Calu3 (cell line): Measurements from ENCODE around the gene ITGB4. TPM values are rescaled to one million over a fixed set of nuclear protein-coding genes. Genes with fewer than 3 reads are reported as not detected.

Source experiments
- BruUV-seq: library from RNA; stranded (reverse); fragments of 400-500 nt; replicated peaks from 2 replicates; lab custom pipeline; 2021; lab: Mats Ljungman, UMichigan
- CTCF ChIA-PET: fragments of 300-600 bp; sonication (Branson Sonifier 250); formaldehyde crosslinking; loops from one replicate; lab custom pipeline; 2022; ENCODE audit warnings: antibody characterized with exemption; lab: Charles Lee
- DNase-seq: peaks from one replicate; pipeline ENCODE4 v3.0.0; 2022
- H3K27ac Mint-ChIP-seq: one replicate; pipeline ENCODE4 v1.8.0; 2022; ENCODE audit warnings: mixed read lengths; ENCODE audit not compliant: unreplicated experiment
- H3K27me3 Mint-ChIP-seq: one replicate; pipeline ENCODE4 v1.8.0; 2022; ENCODE audit warnings: mixed read lengths; ENCODE audit not compliant: unreplicated experiment
- H3K36me3 Mint-ChIP-seq: one replicate; pipeline ENCODE4 v1.8.0; 2022; ENCODE audit warnings: mild to moderate bottlenecking, moderate library complexity, mixed read lengths; ENCODE audit not compliant: insufficient read depth, unreplicated experiment
- H3K4me1 Mint-ChIP-seq: one replicate; pipeline ENCODE4 v1.8.0; 2022; ENCODE audit warnings: mild to moderate bottlenecking, low read depth, mixed read lengths; ENCODE audit not compliant: unreplicated experiment
- H3K4me3 Mint-ChIP-seq: one replicate; pipeline ENCODE4 v1.8.0; 2022; ENCODE audit warnings: mild to moderate bottlenecking, low read depth, moderate library complexity, mixed read lengths; ENCODE audit not compliant: unreplicated experiment
- H3K9me3 Mint-ChIP-seq: one replicate; pipeline ENCODE4 v1.8.0; 2022; ENCODE audit warnings: low read depth, mixed read lengths; ENCODE audit not compliant: unreplicated experiment
- intact Hi-C: fragments of 100-400 bp; cut with micrococcal nuclease; formaldehyde crosslinking; loops from one replicate; pipeline ENCODE4 v1.10.0; 2022; ENCODE audit not compliant: unreplicated experiment
- total RNA-seq: library from RNA; stranded (reverse); gene quantifications from 2 replicates; pipeline ENCODE4 v1.2.3, GENCODE V29; 2022
- TF ChIP-seq, protein P1 (sequence below): fragments of 200-600 bp; IDR thresholded peaks from one replicate; pipeline ENCODE4 v1.8.0; 2022; ENCODE audit warnings: antibody characterized with exemption; ENCODE audit not compliant: unreplicated experiment

Gene ITGB4
- total RNA-seq, 1 experiment from 2014 or later, result 253 TPM

DNA sequence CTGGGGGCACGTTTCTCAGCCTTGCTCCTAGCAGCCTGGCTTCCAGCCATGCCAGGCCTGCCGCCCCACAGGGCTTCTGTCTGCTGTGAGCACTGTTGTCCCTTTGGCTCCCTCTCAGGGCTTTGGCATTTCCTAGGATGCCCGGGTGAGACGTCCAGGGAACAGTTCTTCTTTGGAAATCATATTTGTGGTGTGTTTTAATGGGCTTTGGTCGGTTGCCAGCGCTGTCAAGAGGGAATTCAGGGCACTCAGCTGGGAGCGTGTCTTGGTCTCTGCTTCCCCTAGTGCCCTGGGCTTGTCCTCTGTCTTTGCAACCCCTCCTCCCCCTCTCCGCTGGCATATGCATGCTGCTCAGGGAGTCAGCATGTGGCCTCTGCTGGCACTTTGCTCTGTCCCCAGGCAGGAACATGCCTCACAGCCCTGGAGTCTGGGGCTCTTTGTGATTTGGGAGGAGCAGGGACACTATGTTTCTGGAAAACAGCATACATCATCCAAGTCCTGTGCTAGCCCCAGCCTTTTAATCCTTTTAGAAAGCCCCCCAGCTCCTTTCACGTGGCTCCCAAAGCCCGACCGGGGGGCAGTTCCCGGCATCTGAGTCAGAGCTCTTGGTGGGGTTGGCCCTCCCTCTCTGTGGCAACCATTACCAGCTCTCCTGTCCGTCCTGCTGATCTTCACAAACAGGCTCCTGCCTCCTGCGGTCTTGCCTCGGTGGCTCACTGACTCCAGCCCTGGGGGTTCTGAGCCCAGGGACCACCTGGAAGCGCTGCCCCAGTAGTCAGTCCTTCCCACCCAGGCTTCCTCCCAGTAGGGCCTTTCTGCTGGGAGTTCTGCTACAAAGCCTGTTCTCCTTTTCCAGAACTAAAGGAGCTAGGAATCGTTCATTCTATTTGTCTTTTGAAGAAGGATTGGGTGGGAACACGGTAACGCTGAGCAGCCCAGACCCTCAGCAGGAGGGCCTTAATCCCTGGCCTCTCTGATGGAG is 27.5 kb upstream of the ITGB4 start:
- H3K36me3 Mint-ChIP-seq, result peaks cover 56% of the 10 kb centered on the region
- no peaks in the 10 kb centered on the region for H3K27me3 Mint-ChIP-seq
- peak; percentile 30 for DNase-seq
- no TSS peak for BruUV-seq
- CTCF ChIA-PET, result interaction anchor here (0.6 kb wide), 2 partner anchors 19 to 27 kb away, joined by 3 read pairs; partner anchors contain the start of gene ITGB4
- H3K4me3 Mint-ChIP-seq, result no peak overlapping the region
- H3K27ac Mint-ChIP-seq, result peak overlapping the region; percentile 40
- no peaks in the 10 kb centered on the region for H3K9me3 Mint-ChIP-seq
- intact Hi-C loops, result no loop called here
- peaks cover 69% of the 10 kb centered on the region for H3K4me1 Mint-ChIP-seq
- TF ChIP-seq, protein P1, sequence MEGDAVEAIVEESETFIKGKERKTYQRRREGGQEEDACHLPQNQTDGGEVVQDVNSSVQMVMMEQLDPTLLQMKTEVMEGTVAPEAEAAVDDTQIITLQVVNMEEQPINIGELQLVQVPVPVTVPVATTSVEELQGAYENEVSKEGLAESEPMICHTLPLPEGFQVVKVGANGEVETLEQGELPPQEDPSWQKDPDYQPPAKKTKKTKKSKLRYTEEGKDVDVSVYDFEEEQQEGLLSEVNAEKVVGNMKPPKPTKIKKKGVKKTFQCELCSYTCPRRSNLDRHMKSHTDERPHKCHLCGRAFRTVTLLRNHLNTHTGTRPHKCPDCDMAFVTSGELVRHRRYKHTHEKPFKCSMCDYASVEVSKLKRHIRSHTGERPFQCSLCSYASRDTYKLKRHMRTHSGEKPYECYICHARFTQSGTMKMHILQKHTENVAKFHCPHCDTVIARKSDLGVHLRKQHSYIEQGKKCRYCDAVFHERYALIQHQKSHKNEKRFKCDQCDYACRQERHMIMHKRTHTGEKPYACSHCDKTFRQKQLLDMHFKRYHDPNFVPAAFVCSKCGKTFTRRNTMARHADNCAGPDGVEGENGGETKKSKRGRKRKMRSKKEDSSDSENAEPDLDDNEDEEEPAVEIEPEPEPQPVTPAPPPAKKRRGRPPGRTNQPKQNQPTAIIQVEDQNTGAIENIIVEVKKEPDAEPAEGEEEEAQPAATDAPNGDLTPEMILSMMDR, result no peak

GRCh38 chr17:75694536-75694935 is 26.7 kb upstream of the ITGB4 start:
- no peak overlapping the region for H3K4me3 Mint-ChIP-seq
- H3K27ac Mint-ChIP-seq, result no peak overlapping the region
- peaks cover 67% of the 10 kb centered on the region for H3K4me1 Mint-ChIP-seq
- no peaks in the 10 kb centered on the region for H3K27me3 Mint-ChIP-seq
- peaks cover 55% of the 10 kb centered on the region for H3K36me3 Mint-ChIP-seq
- intact Hi-C loops, result no loop called here
- H3K9me3 Mint-ChIP-seq, result no peaks in the 10 kb centered on the region
- TF ChIP-seq, protein P1, result no peak
- BruUV-seq, result no TSS peak
- DNase-seq, result no peak
- CTCF ChIA-PET, result interaction anchor here (0.6 kb wide), 1 partner anchor 26 kb away, joined by 3 read pairs; the partner anchor contains the start of gene ITGB4

GRCh38 chr17:75695141-75695829 is 26.0 kb upstream of the ITGB4 start:
- H3K36me3 Mint-ChIP-seq, result peaks cover 61% of the 10 kb centered on the region
- DNase-seq, result no peak
- intact Hi-C loops, result no loop called here
- H3K4me3 Mint-ChIP-seq, result no peak overlapping the region
- peak overlapping the region; percentile 1 for H3K27ac Mint-ChIP-seq
- CTCF ChIA-PET, result interaction anchor here (0.6 to 0.7 kb wide), 2 partner anchors 43 to 158 kb away, joined by 3 to 4 read pairs; no protein-coding TSS in a partner anchor
- TF ChIP-seq, protein P1, result no peak
- no TSS peak for BruUV-seq
- no peaks in the 10 kb centered on the region for H3K27me3 Mint-ChIP-seq
- no peaks in the 10 kb centered on the region for H3K9me3 Mint-ChIP-seq
- H3K4me1 Mint-ChIP-seq, result peaks cover 73% of the 10 kb centered on the region

DNA sequence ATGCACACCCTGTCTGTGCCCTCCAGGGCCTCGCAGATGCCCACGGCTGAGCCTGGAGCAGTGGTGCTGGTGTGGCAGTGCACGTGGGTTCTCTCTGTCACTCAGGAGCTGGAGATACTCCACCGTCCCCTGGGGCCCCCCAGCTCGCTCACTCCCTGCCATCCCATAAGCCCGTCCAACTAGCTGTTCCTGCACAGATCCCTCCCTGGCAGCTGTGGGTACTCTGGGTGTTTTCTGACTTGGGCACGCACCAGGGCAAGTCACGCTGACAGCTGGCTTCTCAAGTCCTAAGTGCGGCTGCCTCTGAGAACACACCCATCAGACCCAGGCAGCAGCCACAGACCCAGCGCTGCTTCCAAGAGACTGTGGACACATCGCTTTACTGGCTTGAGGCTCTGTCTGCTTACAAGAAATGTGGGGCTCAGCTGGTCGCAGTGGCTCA is 25.4 kb upstream of the ITGB4 start:
- H3K36me3 Mint-ChIP-seq, result peaks cover 66% of the 10 kb centered on the region
- no peaks in the 10 kb centered on the region for H3K27me3 Mint-ChIP-seq
- BruUV-seq, result no TSS peak
- H3K9me3 Mint-ChIP-seq, result no peaks in the 10 kb centered on the region
- H3K4me3 Mint-ChIP-seq, result no peak overlapping the region
- DNase-seq, result no peak
- peaks cover 76% of the 10 kb centered on the region for H3K4me1 Mint-ChIP-seq
- TF ChIP-seq, protein P1, result no peak
- CTCF ChIA-PET, result interaction anchor here (0.6 to 0.7 kb wide), 2 partner anchors 42 to 158 kb away, joined by 3 to 4 read pairs; no protein-coding TSS in a partner anchor
- no peak overlapping the region for H3K27ac Mint-ChIP-seq
- intact Hi-C loops, result no loop called here
